Measurements from ENCODE around the gene SMPX.

GRCh38 chrX:21781525-21781924 is 23.6 kb upstream of the SMPX start:
- TF ChIP-seq, protein P1, sequence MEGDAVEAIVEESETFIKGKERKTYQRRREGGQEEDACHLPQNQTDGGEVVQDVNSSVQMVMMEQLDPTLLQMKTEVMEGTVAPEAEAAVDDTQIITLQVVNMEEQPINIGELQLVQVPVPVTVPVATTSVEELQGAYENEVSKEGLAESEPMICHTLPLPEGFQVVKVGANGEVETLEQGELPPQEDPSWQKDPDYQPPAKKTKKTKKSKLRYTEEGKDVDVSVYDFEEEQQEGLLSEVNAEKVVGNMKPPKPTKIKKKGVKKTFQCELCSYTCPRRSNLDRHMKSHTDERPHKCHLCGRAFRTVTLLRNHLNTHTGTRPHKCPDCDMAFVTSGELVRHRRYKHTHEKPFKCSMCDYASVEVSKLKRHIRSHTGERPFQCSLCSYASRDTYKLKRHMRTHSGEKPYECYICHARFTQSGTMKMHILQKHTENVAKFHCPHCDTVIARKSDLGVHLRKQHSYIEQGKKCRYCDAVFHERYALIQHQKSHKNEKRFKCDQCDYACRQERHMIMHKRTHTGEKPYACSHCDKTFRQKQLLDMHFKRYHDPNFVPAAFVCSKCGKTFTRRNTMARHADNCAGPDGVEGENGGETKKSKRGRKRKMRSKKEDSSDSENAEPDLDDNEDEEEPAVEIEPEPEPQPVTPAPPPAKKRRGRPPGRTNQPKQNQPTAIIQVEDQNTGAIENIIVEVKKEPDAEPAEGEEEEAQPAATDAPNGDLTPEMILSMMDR (IDR thresholded peaks at IDR 0.05): no peak
- TF ChIP-seq POLR2A (IDR thresholded peaks at IDR 0.05): no peak
- TF ChIP-seq POLR2AphosphoS5 (IDR thresholded peaks at IDR 0.05): no peak

Data from sigmoid colon (tissue), 4 donors.